Large intestine (tissue), 3 donors: ENCODE measurements around the gene GRAMD4. TPM values are rescaled to one million over a fixed set of nuclear protein-coding genes. Genes with fewer than 3 reads are reported as not detected.

Source experiments
- DNase-seq, 2 donors: peaks; one replicate each; pipeline versions ENCODE4 v3.0.0 to v3.0.0-alpha.2; 2013
- H3K27ac ChIP-seq: one replicate; pipeline ENCODE4 v1.5.1; 2013; ENCODE audit warnings: low read length
- H3K27me3 ChIP-seq: 2 replicates; pipeline ENCODE4 v1.6.1; 2013; ENCODE audit warnings: low read length; ENCODE audit not compliant: control insufficient read depth, insufficient read depth
- H3K36me3 ChIP-seq: 2 replicates; pipeline ENCODE4 v1.6.1; 2013; ENCODE audit warnings: low read length; ENCODE audit not compliant: control insufficient read depth, insufficient read depth
- H3K4me1 ChIP-seq: one replicate; pipeline ENCODE4 v1.6.1; 2013; ENCODE audit warnings: low read length; ENCODE audit not compliant: control insufficient read depth, insufficient read depth
- H3K4me3 ChIP-seq: one replicate; pipeline ENCODE4 v1.5.1; 2013; ENCODE audit warnings: low read length
- H3K9me3 ChIP-seq: one replicate; pipeline ENCODE4 v1.6.1; 2013; ENCODE audit warnings: mild to moderate bottlenecking, low read depth, low read length, moderate library complexity; ENCODE audit not compliant: control insufficient read depth
- WGBS: methylation state at CpG from one replicate; pipeline ENCODE4 v1.1.5; 2013; ENCODE audit warnings: low lambda C conversion rate; ENCODE audit not compliant: insufficient coverage; 5-methylcytosine and 5-hydroxymethylcytosine counted together
- polyA plus RNA-seq: library from polyadenylated mRNA; unstranded; fragments of 120-200 nt; gene quantifications from one replicate; pipeline ENCODE4 v1.2.1, GENCODE V29; 2013

Gene GRAMD4
- polyA plus RNA-seq, 1 donor, result 40.5 TPM

DNA sequence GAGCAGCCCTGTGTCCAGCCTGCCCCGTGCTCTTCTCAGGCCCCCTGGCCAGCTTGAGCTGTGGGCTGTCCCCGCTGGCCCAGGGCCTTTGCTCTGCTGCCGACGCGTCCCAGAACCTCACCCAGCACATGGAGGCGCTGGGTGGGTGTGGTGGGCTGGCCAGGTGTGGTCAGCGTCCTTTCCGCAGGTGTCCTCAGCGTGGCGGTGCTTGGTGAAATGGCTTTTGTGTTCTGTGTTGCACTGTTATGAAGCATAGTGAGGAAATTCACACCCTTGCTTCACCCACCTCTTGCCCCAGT lies 37.4 kb downstream of the GRAMD4 start:
- Histone ChIP-seq H3K27me3 (no peaks in the 10 kb centered on the region), H3K36me3 (peaks cover 33% of the 10 kb centered on the region), H3K4me1 (peaks cover 54% of the 10 kb centered on the region), H3K9me3 (peaks cover 9% of the 10 kb centered on the region), H3K27ac (no peak overlapping the region), H3K4me3 (no peak overlapping the region)
- no CpG with 5 or more reads among the region's 10 CpGs for WGBS
- DNase-seq, result no peak

DNA sequence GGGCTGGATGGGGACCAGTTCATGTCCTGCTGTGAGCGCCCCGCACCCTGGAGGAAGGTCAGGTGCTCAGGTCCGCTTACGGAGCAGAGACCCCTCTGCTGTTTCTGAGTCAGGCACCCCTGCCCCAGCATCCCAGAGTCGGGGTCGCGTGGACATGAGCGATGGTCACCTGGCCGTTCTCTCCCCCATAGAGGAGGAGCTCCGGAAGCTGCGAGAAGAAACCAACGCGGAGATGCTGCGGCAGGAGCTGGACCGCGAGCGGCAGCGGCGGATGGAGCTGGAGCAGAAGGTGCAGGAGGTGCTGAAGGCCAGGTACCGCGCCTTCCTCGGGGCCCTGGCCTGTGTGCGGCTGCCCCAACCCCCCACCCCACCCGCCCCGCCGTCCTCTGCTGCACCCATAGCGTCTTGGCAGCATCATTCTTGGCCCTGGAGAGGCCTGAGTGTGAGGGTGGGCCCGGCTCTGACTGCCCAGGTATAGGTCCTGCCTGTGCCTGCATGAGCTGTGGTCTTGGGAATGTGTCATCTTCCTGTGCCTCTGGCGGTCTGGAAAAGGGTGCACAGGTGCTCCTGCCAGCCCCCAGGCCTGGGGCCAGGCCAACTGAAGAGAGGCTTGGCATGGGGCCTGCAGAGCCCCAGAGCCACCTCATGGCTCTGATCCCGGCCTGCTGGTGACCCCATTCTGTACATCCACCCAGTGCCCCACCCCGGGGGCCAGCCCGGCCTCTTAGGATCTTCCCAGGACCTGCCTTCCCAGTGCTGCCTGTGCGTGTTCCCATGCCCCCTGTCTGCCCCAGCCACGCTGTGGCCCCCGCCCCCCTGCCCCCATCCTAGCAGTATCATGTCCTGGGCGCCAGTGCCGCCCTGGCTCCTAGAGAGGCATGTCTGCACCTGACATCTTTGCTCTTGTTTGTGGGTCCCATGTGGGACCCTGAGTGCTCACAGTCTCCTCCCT lies 38.1 kb downstream of the GRAMD4 start:
- Histone ChIP-seq H3K4me3 (no peak overlapping the region), H3K4me1 (peaks cover 48% of the 10 kb centered on the region), H3K27me3 (no peaks in the 10 kb centered on the region), H3K9me3 (peaks cover 7% of the 10 kb centered on the region), H3K36me3 (peaks cover 37% of the 10 kb centered on the region), H3K27ac (no peak overlapping the region)
- no CpG with 5 or more reads among the region's 37 CpGs for WGBS
- no peak for DNase-seq

DNA sequence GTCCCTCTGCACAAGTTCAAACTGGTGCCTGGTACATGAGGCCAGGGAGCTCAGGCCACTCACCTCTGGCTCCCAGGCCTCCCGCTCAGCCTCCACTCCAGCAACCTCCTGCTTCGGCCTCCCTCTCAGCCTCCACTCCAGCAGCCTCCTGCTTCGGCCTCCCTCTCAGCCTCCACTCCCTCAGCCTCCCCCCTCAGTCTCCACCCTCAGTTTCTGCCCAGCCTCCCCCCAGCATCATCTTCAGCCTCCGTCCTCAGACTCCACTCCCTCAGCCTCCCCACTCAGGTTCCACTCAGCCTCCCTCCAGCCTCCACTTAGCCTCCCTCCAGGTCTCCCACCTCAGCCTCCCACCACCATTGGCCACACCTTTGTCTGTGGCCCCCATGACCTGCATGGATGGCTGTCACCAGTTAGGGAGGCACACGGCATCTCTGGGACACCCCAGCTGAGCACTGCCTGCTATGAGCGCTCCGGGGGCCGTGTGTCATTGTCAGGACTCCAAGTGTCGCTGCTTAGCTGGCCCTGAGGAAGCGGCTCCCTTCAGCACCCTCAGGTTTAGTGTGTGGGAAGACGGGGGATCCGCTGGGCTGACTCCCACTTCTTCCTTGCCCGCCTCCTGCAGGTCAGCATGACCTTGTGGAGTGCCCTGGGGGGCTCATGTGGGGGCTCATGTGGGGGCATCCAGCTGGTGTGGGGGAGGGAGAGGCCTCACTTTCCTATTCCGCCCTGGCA lies 39.0 kb downstream of the GRAMD4 start:
- DNase-seq, result no peak
- peak overlapping the region; percentile 79 for H3K27ac ChIP-seq
- H3K9me3 ChIP-seq, result peaks cover 7% of the 10 kb centered on the region
- no CpG with 5 or more reads among the region's 14 CpGs for WGBS
- H3K4me1 ChIP-seq, result peaks cover 39% of the 10 kb centered on the region
- H3K27me3 ChIP-seq, result no peaks in the 10 kb centered on the region
- H3K36me3 ChIP-seq, result peaks cover 46% of the 10 kb centered on the region
- no peak overlapping the region for H3K4me3 ChIP-seq

- peaks cover 51% of the 10 kb centered on the region for H3K36me3 ChIP-seq
These were observed 39.6 kb downstream of the GRAMD4 start for GRCh38 chr22:46659791-46660186.

GRCh38 chr22:46660604-46661201 lies 40.5 kb downstream of the GRAMD4 start:
- peaks cover 61% of the 10 kb centered on the region for H3K36me3 ChIP-seq
- peak; percentile 86 to 91 for DNase-seq
- WGBS, result 33% methylated on average over 1 of the region's 11 CpGs

More at GRCh38 chr22:46659791-46660186, 39.6 kb downstream of the GRAMD4 start:
- peaks cover 37% of the 10 kb centered on the region for H3K4me1 ChIP-seq
- peaks cover 7% of the 10 kb centered on the region for H3K9me3 ChIP-seq
- no peaks in the 10 kb centered on the region for H3K27me3 ChIP-seq
- WGBS, result no CpG with 5 or more reads among the region's 12 CpGs
- H3K27ac ChIP-seq, result peak overlapping the region; percentile 79
- no peak overlapping the region for H3K4me3 ChIP-seq
- DNase-seq, result no peak

DNA sequence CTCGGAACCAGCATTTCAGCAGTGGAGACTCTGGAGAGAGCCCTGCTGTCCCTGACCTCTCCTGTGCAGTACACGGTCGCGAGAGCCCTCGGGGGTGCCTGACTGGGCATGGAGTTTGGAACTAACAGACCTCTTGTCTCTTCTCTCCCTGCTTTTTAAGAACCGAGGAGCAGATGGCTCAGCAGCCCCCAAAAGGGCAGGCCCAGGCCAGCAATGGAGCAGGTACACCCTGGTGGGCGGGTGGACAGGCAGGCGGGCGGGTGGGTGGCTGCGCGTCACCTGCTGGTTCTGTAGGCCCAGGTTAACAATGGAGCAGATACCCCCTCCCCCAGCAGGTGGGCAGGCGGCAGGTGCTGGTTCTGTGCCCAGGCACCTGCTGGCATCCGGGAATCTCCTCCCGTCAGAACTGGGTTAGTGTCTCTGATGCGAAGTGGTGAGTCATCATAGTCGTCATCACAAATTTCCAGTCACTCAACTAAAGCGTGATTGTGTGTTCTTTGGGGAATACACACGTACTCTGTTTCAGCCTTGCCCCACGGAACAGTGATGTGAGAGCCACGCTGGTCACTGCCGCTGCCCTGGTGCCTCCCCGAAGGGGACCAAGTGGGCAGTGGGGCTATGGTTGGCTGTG lies 41.1 kb downstream of the GRAMD4 start:
- no CpG with 5 or more reads among the region's 22 CpGs for WGBS
- no peak for DNase-seq
- H3K27ac ChIP-seq, result peak overlapping the region; percentile 64

More at GRCh38 chr22:46660604-46661201, 40.5 kb downstream of the GRAMD4 start:
- peaks cover 32% of the 10 kb centered on the region for H3K4me1 ChIP-seq
- peaks cover 7% of the 10 kb centered on the region for H3K9me3 ChIP-seq
- H3K27me3 ChIP-seq, result no peaks in the 10 kb centered on the region
- H3K27ac ChIP-seq, result peak overlapping the region; percentile 79
- no peak overlapping the region for H3K4me3 ChIP-seq

GRCh38 chr22:46662226-46662625 lies 42.0 kb downstream of the GRAMD4 start:
- WGBS, result no CpG with 5 or more reads among the region's 15 CpGs
- H3K27ac ChIP-seq, result no peak overlapping the region

More for the DNA sequence above, 41.1 kb downstream of the GRAMD4 start:
- no peaks in the 10 kb centered on the region for H3K27me3 ChIP-seq
- H3K4me3 ChIP-seq, result no peak overlapping the region
- H3K36me3 ChIP-seq, result peaks cover 67% of the 10 kb centered on the region
- peaks cover 25% of the 10 kb centered on the region for H3K4me1 ChIP-seq
- peaks cover 7% of the 10 kb centered on the region for H3K9me3 ChIP-seq

DNA sequence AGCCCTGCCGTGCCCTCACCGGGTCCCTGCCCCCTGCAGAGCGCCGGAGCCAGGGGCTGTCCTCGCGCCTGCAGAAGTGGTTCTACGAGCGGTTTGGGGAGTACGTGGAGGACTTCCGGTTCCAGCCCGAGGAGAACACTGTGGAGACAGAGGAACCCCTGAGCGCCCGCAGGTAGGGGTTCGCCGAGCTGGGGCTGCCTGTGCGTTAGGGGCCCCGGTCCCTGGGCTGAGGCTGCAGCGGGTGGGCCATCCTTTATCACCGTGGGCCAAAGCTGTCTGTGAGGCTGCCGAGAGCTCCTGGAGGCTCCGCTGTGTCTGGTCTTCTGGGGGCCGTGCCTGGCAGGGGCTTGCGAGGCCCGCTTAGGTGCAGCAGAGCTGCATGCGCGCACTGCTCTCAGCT lies 42.8 kb downstream of the GRAMD4 start:
- Histone ChIP-seq H3K4me3 (no peak overlapping the region), H3K4me1 (peaks cover 18% of the 10 kb centered on the region), H3K27ac (no peak overlapping the region), H3K27me3 (no peaks in the 10 kb centered on the region), H3K9me3 (no peaks in the 10 kb centered on the region), H3K36me3 (peaks cover 76% of the 10 kb centered on the region)
- WGBS, result no CpG with 5 or more reads among the region's 26 CpGs
- DNase-seq, result no peak

More at GRCh38 chr22:46662226-46662625, 42.0 kb downstream of the GRAMD4 start:
- H3K9me3 ChIP-seq, result peaks cover 5% of the 10 kb centered on the region
- no peak for DNase-seq
- H3K36me3 ChIP-seq, result peaks cover 73% of the 10 kb centered on the region
- H3K4me3 ChIP-seq, result no peak overlapping the region
- H3K4me1 ChIP-seq, result peaks cover 18% of the 10 kb centered on the region
- no peaks in the 10 kb centered on the region for H3K27me3 ChIP-seq

DNA sequence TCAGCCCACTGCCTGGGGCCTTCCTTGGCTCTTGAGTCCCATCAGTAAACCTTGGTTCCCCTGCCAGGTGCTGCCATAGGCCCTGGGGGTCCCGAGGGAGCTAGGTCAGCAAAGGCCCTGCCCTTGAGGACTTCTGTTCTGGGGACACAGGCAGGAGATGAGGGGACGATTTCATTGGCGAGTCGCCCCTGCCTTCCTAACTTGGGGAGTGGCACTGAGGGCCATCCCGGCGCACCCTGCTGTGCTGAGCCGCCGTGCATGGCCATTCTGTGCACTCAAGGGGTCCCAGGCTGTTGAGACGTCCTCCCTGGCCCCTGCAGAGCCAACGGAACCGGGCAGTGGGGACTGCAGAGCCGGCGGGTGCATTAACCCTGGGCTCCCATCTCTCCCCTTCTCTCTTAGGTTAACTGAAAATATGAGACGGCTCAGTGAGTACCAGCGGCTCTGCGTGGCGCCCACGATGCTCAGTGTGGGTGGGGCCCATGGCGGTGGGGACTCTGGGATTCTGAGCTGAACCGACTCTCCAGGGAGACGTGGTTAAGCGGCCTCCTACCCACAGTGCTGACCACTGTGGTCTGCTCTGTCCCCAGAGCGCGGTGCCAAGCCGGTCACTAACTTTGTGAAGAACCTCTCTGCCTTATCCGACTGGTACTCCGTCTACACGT lies 43.4 kb downstream of the GRAMD4 start:
- Histone ChIP-seq H3K36me3 (peaks cover 81% of the 10 kb centered on the region), H3K27ac (no peak overlapping the region), H3K9me3 (peaks cover 4% of the 10 kb centered on the region), H3K27me3 (no peaks in the 10 kb centered on the region), H3K4me1 (peaks cover 18% of the 10 kb centered on the region), H3K4me3 (no peak overlapping the region)
- DNase-seq, result no peak
- 100% methylated on average over 2 of the region's 28 CpGs for WGBS
